Tibial nerve (tissue), 4 donors: ENCODE measurements around the gene EEF1AKMT3.

Experiments
- EP300 ChIP-seq, 2 donors: sonication (generic); formaldehyde crosslinking; IDR thresholded peaks; one replicate each; pipeline ENCODE4 v1.6.1; 2017; ENCODE audit warnings: antibody characterized with exemption in 2 of 2, mild to moderate bottlenecking in 1 of 2
- POLR2A ChIP-seq, 2 donors: fragments of 450-650 bp; IDR thresholded peaks; one replicate each; pipeline ENCODE4 v1.6.1; 2017; ENCODE audit warnings: antibody characterized with exemption in 2 of 2, mild to moderate bottlenecking in 2 of 2, moderate library complexity in 2 of 2
- TF ChIP-seq, protein P1 (sequence below), 5 experiments: fragments of 200-600 bp in 3 of 5; fragments of 450-650 bp in 2 of 5; sonication (generic) in 3 of 5; IDR thresholded peaks; one replicate each; pipeline ENCODE4 v1.5.1; 2016 to 2019; ENCODE audit warnings: antibody characterized with exemption in 5 of 5, mild to moderate bottlenecking in 3 of 5, moderate library complexity in 2 of 5

DNA sequence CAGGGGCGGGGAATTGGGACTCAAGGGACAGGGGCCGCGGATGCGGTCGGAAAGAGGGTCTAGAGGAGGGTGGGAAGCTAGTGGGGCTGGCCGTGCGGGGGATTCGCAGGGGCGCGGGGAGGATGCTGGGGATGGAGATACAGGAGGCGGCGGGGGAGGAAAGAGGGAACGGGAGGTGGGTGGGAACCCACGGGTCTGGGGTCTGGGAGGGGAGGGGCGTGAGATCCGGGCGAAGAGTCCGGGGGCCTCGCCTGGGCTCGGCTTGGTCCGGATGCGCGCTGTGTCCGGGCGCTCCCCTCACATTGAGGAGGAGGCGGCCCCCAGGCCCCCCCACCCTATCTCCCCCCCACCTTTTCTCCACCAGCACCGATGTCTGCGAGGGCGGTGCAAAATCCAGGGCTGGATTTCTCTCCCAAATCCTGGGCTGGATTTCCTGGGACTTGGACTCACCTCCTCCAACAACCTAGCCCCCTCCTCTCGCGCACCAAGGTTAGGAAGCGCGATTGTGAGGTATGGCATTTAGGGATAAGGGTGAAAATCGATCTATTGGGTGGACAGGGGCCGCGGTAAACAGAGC lies 33.7 kb upstream of the EEF1AKMT3 start, which contains the start of gene AGAP2:
- TF ChIP-seq, protein P1, sequence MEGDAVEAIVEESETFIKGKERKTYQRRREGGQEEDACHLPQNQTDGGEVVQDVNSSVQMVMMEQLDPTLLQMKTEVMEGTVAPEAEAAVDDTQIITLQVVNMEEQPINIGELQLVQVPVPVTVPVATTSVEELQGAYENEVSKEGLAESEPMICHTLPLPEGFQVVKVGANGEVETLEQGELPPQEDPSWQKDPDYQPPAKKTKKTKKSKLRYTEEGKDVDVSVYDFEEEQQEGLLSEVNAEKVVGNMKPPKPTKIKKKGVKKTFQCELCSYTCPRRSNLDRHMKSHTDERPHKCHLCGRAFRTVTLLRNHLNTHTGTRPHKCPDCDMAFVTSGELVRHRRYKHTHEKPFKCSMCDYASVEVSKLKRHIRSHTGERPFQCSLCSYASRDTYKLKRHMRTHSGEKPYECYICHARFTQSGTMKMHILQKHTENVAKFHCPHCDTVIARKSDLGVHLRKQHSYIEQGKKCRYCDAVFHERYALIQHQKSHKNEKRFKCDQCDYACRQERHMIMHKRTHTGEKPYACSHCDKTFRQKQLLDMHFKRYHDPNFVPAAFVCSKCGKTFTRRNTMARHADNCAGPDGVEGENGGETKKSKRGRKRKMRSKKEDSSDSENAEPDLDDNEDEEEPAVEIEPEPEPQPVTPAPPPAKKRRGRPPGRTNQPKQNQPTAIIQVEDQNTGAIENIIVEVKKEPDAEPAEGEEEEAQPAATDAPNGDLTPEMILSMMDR (IDR thresholded peaks at IDR 0.05): no peak
- TF ChIP-seq EP300 (IDR thresholded peaks at IDR 0.05): no peak
- TF ChIP-seq POLR2A (IDR thresholded peaks at IDR 0.05): no peak
